BLaER1 treated with 17β-estradiol and CSF1 and Interleukin-3, amounts not matched to agents 10 nM and 100 nM (cell line): ENCODE results near the gene GPR158.

Source experiments
- H3K27ac ChIP-seq, 11 experiments: shearing (Covaris generic); formaldehyde crosslinking; 2 replicates each; pipeline ENCODE4 v1.8.1; 2022
- H3K27me3 ChIP-seq, 11 experiments: shearing (Covaris generic); formaldehyde crosslinking; 2 replicates each; pipeline ENCODE4 v1.8.1; 2022
- H3K36me3 ChIP-seq, 11 experiments: shearing (Covaris generic); formaldehyde crosslinking; 2 replicates each; pipeline ENCODE4 v1.8.1; 2022
- H3K4me1 ChIP-seq, 10 experiments: shearing (Covaris generic); formaldehyde crosslinking; 2 replicates each; pipeline ENCODE4 v1.8.1; 2022
- H3K4me2 ChIP-seq, 11 experiments: shearing (Covaris generic); formaldehyde crosslinking; 2 replicates each; pipeline ENCODE4 v1.8.1; 2022
- H3K4me3 ChIP-seq, 10 experiments: shearing (Covaris generic); formaldehyde crosslinking; 2 replicates each; pipeline ENCODE4 v1.8.1; 2022
- H3K9ac ChIP-seq, 11 experiments: shearing (Covaris generic); formaldehyde crosslinking; 2 replicates each; pipeline ENCODE4 v1.8.1; 2022
- H3K9me3 ChIP-seq, 11 experiments: shearing (Covaris generic); formaldehyde crosslinking; replicated peaks in 1 of 11; 2 replicates each; pipeline ENCODE4 v1.8.1; 2022
- H4K20me1 ChIP-seq, 11 experiments: shearing (Covaris generic); formaldehyde crosslinking; 2 replicates each; pipeline ENCODE4 v1.8.1; 2022
- Cebpa-rat ChIP-seq, 11 experiments: shearing (Covaris generic); IDR thresholded peaks; 2 replicates each; pipeline ENCODE4 v1.8.1; 2022

The GPR158 gene

GRCh38 chr10:25384618-25385017, 209.8 kb downstream of the GPR158 start:
- H4K20me1 ChIP-seq, result no peaks in the 10 kb centered on the region
- no peak for TF ChIP-seq Cebpa-rat (IDR thresholded peaks at IDR 0.05)
- H3K4me1 ChIP-seq, result no peaks in the 10 kb centered on the region
- H3K9me3 ChIP-seq, result peaks cover 16 to 24% (median 20%) of the 10 kb centered on the region in 11 experiments
- H3K4me3 ChIP-seq, result no peak overlapping the region
- no peaks in the 10 kb centered on the region for H3K36me3 ChIP-seq
- no peak overlapping the region for H3K27ac ChIP-seq
- no peak overlapping the region for H3K9ac ChIP-seq
- no peaks in the 10 kb centered on the region for H3K27me3 ChIP-seq
- H3K4me2 ChIP-seq, result no peak overlapping the region

GRCh38 chr10:25388188-25388861, 213.5 kb downstream of the GPR158 start:
- Histone ChIP-seq H3K9me3 (peaks cover 34 to 47% (median 43%) of the 10 kb centered on the region in 11 experiments), H3K27me3 (no peaks in the 10 kb centered on the region), H4K20me1 (no peaks in the 10 kb centered on the region), H3K4me2 (no peak overlapping the region), H3K27ac (no peak overlapping the region), H3K36me3 (no peaks in the 10 kb centered on the region), H3K4me1 (no peaks in the 10 kb centered on the region), H3K4me3 (no peak overlapping the region), H3K9ac (no peak overlapping the region)
- no peak for TF ChIP-seq Cebpa-rat (IDR thresholded peaks at IDR 0.05)

DNA sequence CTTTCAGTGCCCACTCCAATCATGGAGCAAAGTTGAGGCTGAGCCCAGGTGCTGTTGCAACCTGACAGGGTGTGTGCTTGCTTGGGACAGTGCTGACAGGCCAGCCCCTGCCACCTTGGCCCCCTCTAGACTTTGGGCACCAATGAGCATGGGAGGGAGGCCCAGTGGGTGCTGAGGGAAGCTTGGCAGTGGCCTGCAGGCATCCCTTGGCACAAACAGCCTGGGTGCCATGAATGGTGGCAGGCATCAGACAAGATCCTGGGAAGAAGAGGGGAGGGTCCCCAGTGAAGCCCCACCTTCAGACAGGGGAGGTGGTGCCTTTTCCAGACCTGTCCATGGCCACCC, 214.0 kb downstream of the GPR158 start:
- Histone ChIP-seq H3K4me1 (no peaks in the 10 kb centered on the region), H3K27ac (no peak overlapping the region), H3K9me3 (peaks cover 34 to 47% (median 43%) of the 10 kb centered on the region in 11 experiments), H3K4me3 (no peak overlapping the region), H4K20me1 (no peaks in the 10 kb centered on the region), H3K36me3 (no peaks in the 10 kb centered on the region), H3K4me2 (no peak overlapping the region), H3K27me3 (no peaks in the 10 kb centered on the region), H3K9ac (no peak overlapping the region)
- TF ChIP-seq Cebpa-rat (IDR thresholded peaks at IDR 0.05), result no peak

DNA sequence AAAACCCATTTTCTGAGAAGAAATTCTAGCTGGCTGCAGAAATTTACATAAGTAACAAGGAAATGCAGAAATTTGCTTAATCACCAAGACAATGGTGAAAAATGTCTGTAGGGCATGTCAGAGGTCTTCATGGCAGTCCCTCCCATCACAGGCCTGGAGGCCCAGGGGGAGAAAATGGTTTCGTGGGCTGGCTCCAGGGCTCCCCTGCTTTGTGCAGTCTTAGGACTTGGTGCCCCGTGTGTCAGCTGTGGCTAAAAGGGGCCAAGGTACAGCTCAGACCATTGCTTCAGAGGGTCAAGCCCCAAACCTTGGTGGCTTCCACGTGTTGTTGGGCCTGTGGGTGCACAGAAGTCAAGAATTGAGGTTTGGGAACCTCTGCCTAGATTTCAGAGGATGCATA, 215.9 kb downstream of the GPR158 start:
- Histone ChIP-seq H3K27me3 (no peaks in the 10 kb centered on the region), H3K9me3 (peaks cover 34 to 47% (median 43%) of the 10 kb centered on the region in 11 experiments), H3K36me3 (no peaks in the 10 kb centered on the region), H3K4me3 (no peak overlapping the region), H3K9ac (no peak overlapping the region), H3K27ac (no peak overlapping the region), H3K4me1 (peaks cover 0 to 5% (median 0%) of the 10 kb centered on the region in 10 experiments; a peak in 5 of 20 replicates), H3K4me2 (no peak overlapping the region), H4K20me1 (no peaks in the 10 kb centered on the region)
- TF ChIP-seq Cebpa-rat (IDR thresholded peaks at IDR 0.05), result no peak

- no peak for TF ChIP-seq Cebpa-rat (IDR thresholded peaks at IDR 0.05)
- Histone ChIP-seq H3K27me3 (no peaks in the 10 kb centered on the region), H3K4me1 (peaks cover 0 to 8% (median 0%) of the 10 kb centered on the region in 10 experiments; a peak in 5 of 20 replicates), H3K27ac (no peak overlapping the region), H3K9me3 (peaks cover 32 to 46% (median 37%) of the 10 kb centered on the region in 11 experiments), H3K4me2 (no peak overlapping the region), H3K4me3 (no peak overlapping the region), H4K20me1 (no peaks in the 10 kb centered on the region), H3K9ac (no peak overlapping the region), H3K36me3 (no peaks in the 10 kb centered on the region)
These were observed 217.3 kb downstream of the GPR158 start for GRCh38 chr10:25392132-25392531.

- Histone ChIP-seq H4K20me1 (no peaks in the 10 kb centered on the region), H3K4me1 (peaks cover 0 to 8% (median 0%) of the 10 kb centered on the region in 10 experiments; a peak in 5 of 20 replicates), H3K9ac (no peak overlapping the region), H3K27ac (no peak overlapping the region), H3K27me3 (no peaks in the 10 kb centered on the region), H3K4me2 (no peak overlapping the region), H3K9me3 (peaks cover 28 to 38% (median 29%) of the 10 kb centered on the region in 11 experiments), H3K36me3 (no peaks in the 10 kb centered on the region), H3K4me3 (no peak overlapping the region)
- no peak for TF ChIP-seq Cebpa-rat (IDR thresholded peaks at IDR 0.05)
These were observed 218.8 kb downstream of the GPR158 start for GRCh38 chr10:25393621-25394020.

DNA sequence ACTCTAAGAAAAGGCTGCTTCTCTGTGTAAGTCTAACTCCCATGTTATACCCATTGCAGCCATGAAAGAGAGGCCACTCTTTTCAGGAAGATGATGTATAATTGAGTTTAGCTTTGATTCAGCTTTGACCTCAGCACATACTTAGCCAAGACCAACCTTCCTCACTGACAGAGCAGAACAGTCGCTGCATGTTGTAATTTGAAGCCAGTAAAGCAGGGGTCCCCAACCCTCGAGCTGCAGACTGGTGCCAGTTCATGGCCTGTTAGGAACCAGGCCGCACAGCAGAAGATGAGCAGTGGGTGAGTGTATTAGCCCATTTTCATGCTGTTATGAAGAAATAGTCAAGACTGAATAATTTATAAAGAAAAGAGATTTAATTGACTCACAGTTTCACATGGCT, 223.9 kb downstream of the GPR158 start:
- Histone ChIP-seq H3K9ac (no peak overlapping the region), H3K27ac (no peak overlapping the region), H3K4me2 (no peak overlapping the region), H3K4me1 (peaks cover 0 to 8% (median 0%) of the 10 kb centered on the region in 10 experiments; a peak in 5 of 20 replicates), H3K27me3 (no peaks in the 10 kb centered on the region), H3K36me3 (no peaks in the 10 kb centered on the region), H4K20me1 (no peaks in the 10 kb centered on the region), H3K9me3 (no peaks in the 10 kb centered on the region), H3K4me3 (no peak overlapping the region)
- no peak for TF ChIP-seq Cebpa-rat (IDR thresholded peaks at IDR 0.05)

DNA sequence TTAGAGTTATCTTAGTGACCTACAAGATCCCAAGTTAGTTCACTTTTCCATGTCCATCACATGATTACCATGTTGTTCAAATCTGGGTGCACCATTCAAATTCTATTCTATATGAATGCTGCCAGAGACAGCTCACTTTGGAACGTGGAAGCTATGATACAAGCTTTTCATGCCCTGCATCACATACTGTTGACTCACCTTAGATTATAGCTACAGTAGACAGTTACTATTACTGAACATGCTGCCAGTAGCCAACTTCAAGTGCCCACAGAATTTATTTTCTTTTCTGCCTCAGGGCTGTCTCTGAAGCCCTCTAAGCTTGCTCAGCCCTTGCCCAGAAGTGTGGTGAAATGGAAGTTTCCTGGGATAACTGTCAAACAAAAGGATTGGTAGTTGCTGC, 231.1 kb downstream of the GPR158 start:
- H4K20me1 ChIP-seq, result no peaks in the 10 kb centered on the region
- no peak overlapping the region for H3K4me3 ChIP-seq
- H3K27me3 ChIP-seq, result no peaks in the 10 kb centered on the region
- H3K9me3 ChIP-seq, result no peaks in the 10 kb centered on the region
- no peak for TF ChIP-seq Cebpa-rat (IDR thresholded peaks at IDR 0.05)
- no peak overlapping the region for H3K4me2 ChIP-seq
- no peak overlapping the region for H3K9ac ChIP-seq
- no peaks in the 10 kb centered on the region for H3K36me3 ChIP-seq
- H3K4me1 ChIP-seq, result no peaks in the 10 kb centered on the region
- H3K27ac ChIP-seq, result no peak overlapping the region

DNA sequence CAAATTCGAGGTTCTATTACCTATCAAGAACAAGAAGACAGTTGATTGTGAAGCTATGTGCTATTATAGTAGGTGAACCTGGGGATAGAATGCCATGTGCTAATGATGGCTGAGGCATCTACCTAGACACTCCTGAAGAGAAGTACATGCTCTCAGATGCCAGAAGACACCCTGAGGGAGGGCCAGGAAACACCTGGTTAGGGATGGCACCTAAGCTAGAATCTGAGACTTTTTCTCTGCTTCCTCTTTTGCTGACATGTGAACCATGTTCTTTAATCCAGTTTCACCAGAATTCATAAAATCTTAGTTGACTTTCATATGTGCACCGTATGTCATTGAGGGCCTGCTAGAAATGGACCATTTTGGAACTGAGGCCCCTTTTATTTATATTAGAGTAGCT, 242.8 kb downstream of the GPR158 start:
- Histone ChIP-seq H3K9ac (no peak overlapping the region), H4K20me1 (no peaks in the 10 kb centered on the region)

DNA sequence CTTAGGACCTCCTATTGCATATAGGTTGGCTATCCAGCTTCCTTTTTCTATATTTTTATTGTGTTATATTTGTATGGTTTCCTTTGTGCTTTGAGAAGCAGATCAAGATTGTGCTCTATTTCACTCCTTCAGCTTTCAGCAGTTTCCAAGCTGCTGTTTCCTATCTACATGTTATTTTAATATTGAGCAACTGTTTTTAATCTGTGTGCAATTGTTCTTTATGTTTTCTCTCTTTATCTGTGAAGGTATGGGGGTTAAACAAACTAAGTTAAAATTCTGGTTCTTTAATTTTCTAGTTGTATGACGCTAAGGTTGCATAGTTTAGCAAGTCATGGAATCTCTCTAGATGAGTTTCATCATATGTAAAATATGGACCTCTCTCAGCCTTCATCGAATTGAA, 251.0 kb downstream of the GPR158 start:
- no peaks in the 10 kb centered on the region for H4K20me1 ChIP-seq
- no peak overlapping the region for H3K27ac ChIP-seq
- no peaks in the 10 kb centered on the region for H3K27me3 ChIP-seq
- H3K36me3 ChIP-seq, result no peaks in the 10 kb centered on the region
- H3K4me3 ChIP-seq, result no peak overlapping the region
- no peak for TF ChIP-seq Cebpa-rat (IDR thresholded peaks at IDR 0.05)
- no peak overlapping the region for H3K4me2 ChIP-seq
- H3K4me1 ChIP-seq, result no peaks in the 10 kb centered on the region
- H3K9ac ChIP-seq, result no peak overlapping the region
- H3K9me3 ChIP-seq, result 0 out of 22 replicates have a peak, but pooled peaks cover 0 to 4% (median 0%) of the 10 kb centered on the region in 11 experiments

More for the DNA sequence above, 242.8 kb downstream of the GPR158 start:
- Histone ChIP-seq H3K4me1 (no peaks in the 10 kb centered on the region), H3K36me3 (no peaks in the 10 kb centered on the region), H3K27ac (no peak overlapping the region), H3K4me3 (no peak overlapping the region), H3K9me3 (0 out of 22 replicates have a peak, but pooled peaks cover 0 to 4% (median 0%) of the 10 kb centered on the region in 11 experiments), H3K27me3 (no peaks in the 10 kb centered on the region), H3K4me2 (no peak overlapping the region)
- TF ChIP-seq Cebpa-rat (IDR thresholded peaks at IDR 0.05), result no peak
